ENCODE measurements around the gene TIMM22. TPM values are rescaled to one million over a fixed set of nuclear protein-coding genes. Genes with fewer than 3 reads are reported as not detected.

TIMM22 gene
- total RNA-seq, 4 donors from 2014 or later, result 11.7 to 15.7 (median 13.9) TPM

GRCh38 chr17:1037238-1037879, 40.4 kb downstream of the TIMM22 start:
- DNase-seq (ENCODE audit: low spot score in 2 of 2), result no peak
- no peak overlapping the region for H3K4me3 ChIP-seq (ENCODE audit: low read depth, poor library complexity, severe bottlenecking)
- TF ChIP-seq CTCF (IDR thresholded peaks at IDR 0.05) (no peak), POLR2A (IDR thresholded peaks at IDR 0.05) (no peak)
- intact Hi-C loops (cut with DNase I; ENCODE audit: low total_unique reads), result no loop called here
- 88 to 89% methylated on average over 18 to 19 of the region's 19 CpGs for WGBS, 2 donors

GRCh38 chr17:1038459-1039122, 41.7 kb downstream of the TIMM22 start:
- 82 to 83% methylated on average over 29 to 31 of the region's 31 CpGs for WGBS, 2 donors
- DNase-seq (ENCODE audit: low spot score in 2 of 2), result no peak
- no peak overlapping the region for H3K4me3 ChIP-seq (ENCODE audit: low read depth, poor library complexity, severe bottlenecking)
- no peak for TF ChIP-seq CTCF (IDR thresholded peaks at IDR 0.05)
- no peak for TF ChIP-seq POLR2A (IDR thresholded peaks at IDR 0.05)
- intact Hi-C loops (cut with DNase I; ENCODE audit: low total_unique reads), result no loop called here

GRCh38 chr17:1039123-1039507, 42.2 kb downstream of the TIMM22 start:
- WGBS, 2 donors, result 79 to 81% methylated on average over 9 to 14 of the region's 16 CpGs
- no peak for DNase-seq (ENCODE audit: low spot score in 2 of 2)
- TF ChIP-seq POLR2A (IDR thresholded peaks at IDR 0.05) (no peak), CTCF (IDR thresholded peaks at IDR 0.05) (no peak)
- no peak overlapping the region for H3K4me3 ChIP-seq (ENCODE audit: low read depth, poor library complexity, severe bottlenecking)
- intact Hi-C loops (cut with DNase I; ENCODE audit: low total_unique reads), result no loop called here

GRCh38 chr17:1039511-1040215, 42.7 kb downstream of the TIMM22 start:
- H3K4me3 ChIP-seq (ENCODE audit: low read depth, poor library complexity, severe bottlenecking), result no peak overlapping the region
- peak; percentile 75 to 93 for DNase-seq (ENCODE audit: low spot score in 2 of 2)
- intact Hi-C loops (cut with DNase I; ENCODE audit: low total_unique reads), result no loop called here
- no peak for TF ChIP-seq CTCF (IDR thresholded peaks at IDR 0.05)
- no peak for TF ChIP-seq POLR2A (IDR thresholded peaks at IDR 0.05)
- WGBS, 2 donors, result 45 to 52% methylated on average over 30 of the region's 30 CpGs

GRCh38 chr17:1040216-1040600, 43.3 kb downstream of the TIMM22 start:
- intact Hi-C loops (cut with DNase I; ENCODE audit: low total_unique reads), result no loop called here
- no peak for DNase-seq (ENCODE audit: low spot score in 2 of 2)
- no peak overlapping the region for H3K4me3 ChIP-seq (ENCODE audit: low read depth, poor library complexity, severe bottlenecking)
- TF ChIP-seq CTCF (IDR thresholded peaks at IDR 0.05) (no peak), POLR2A (IDR thresholded peaks at IDR 0.05) (no peak)
- 30 to 32% methylated on average over 7 to 11 of the region's 13 CpGs for WGBS, 2 donors
